Ishikawa (cell line): ENCODE measurements around the gene TMEM127.

ENCODE experiments used
- CEBPB ChIP-seq: IDR thresholded peaks from 2 replicates; pipeline ENCODE4 v1.6.1; 2012
- CREB1 ChIP-seq: IDR thresholded peaks from 2 replicates; pipeline ENCODE4 v1.6.1; 2012; ENCODE audit warnings: low read depth
- MAX ChIP-seq: IDR thresholded peaks from 2 replicates; pipeline ENCODE4 v1.6.1; 2012
- REST ChIP-seq: IDR thresholded peaks from 2 replicates; pipeline ENCODE4 v1.6.1; 2012; ENCODE audit warnings: low read depth, mild to moderate bottlenecking
- TAF1 ChIP-seq: IDR thresholded peaks from 2 replicates; pipeline ENCODE4 v1.6.1; 2012; ENCODE audit warnings: low read depth, mild to moderate bottlenecking
- TEAD4 ChIP-seq: IDR thresholded peaks from 2 replicates; pipeline ENCODE4 v1.6.1; 2012
- YY1 ChIP-seq: IDR thresholded peaks from 2 replicates; pipeline ENCODE4 v1.6.1; 2012; ENCODE audit warnings: low read depth

GRCh38 chr2:96305091-96305978 is 39.5 kb upstream of the TMEM127 start, which contains the start of gene SNRNP200:
- peak; percentile 58 for TF ChIP-seq CREB1
- no peak for TF ChIP-seq TEAD4
- TF ChIP-seq CEBPB: no peak
- peak; percentile 94 for TF ChIP-seq TAF1
- TF ChIP-seq MAX: peak; percentile 87
- peak; percentile 60 for TF ChIP-seq YY1
- no peak for TF ChIP-seq REST
